ENCODE data around the gene CIDEC.

The CIDEC gene

DNA sequence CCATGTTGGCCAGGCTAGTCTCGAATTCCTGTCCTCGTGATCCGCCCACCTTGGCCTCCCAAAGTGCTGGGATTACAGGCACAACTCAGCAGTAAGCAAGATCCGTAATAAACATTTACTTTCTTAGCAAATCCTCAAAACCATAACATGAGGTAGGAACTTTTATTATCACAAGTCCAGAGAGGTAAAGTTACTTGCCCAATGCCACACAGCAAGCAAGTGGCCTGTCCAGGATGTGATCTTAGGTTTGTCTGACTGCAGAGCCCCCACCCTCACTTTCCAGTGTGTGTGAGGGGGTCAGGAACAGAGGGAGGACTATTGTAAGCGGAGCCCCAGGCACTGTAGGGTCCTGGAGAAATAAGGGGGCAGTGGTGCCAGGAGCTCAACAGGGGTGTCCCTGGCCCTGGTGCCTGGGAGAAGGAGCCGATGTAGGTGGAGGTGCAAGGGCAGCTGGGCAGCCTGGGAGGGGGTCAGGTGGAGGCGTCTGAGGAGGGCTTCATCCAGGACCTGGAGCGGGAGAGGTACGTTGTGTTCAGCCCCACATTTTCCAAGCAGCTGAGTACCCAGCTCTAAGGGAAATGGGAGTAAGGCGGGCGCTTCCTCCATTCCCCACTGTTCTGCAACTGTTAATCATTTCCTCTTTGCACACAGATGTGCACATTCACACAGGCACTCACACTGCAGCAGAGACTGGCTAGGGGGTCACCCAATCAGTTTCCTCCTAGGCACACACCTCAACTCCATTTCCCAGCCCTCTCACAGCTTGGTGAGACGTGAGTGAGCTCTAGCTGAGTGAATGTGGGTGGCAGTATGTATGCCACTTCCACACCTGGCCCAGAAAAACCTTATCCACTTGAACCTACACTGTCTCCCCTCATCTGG, 42.1 kb downstream of the CIDEC start:
- no peaks in the 10 kb centered on the region; the same call in 1 of the 2 replicates for H3K36me3 ChIP-seq (ENCODE audit: low read length)
- H2AFZ ChIP-seq (ENCODE audit: low read depth, low read length, severe bottlenecking), result no peak overlapping the region
- H3K79me2 ChIP-seq (ENCODE audit: insufficient read depth, low read length), result no peaks in the 10 kb centered on the region
- no peaks in the 10 kb centered on the region for H4K20me1 ChIP-seq (ENCODE audit: low read depth, low read length)
- H3K27me3 ChIP-seq (ENCODE audit: low read length), result no peaks in the 10 kb centered on the region
- H3K4me2 ChIP-seq (ENCODE audit: low read depth, low read length, poor library complexity, severe bottlenecking), result no peak overlapping the region
- no peak overlapping the region for H3K27ac ChIP-seq (ENCODE audit: low read depth, low read length)
- no peaks in the 10 kb centered on the region for H3F3A ChIP-seq (ENCODE audit: insufficient read depth)
- H3K9ac ChIP-seq (ENCODE audit: low read length), result no peak overlapping the region
- no peaks in the 10 kb centered on the region for H3K9me3 ChIP-seq (ENCODE audit: insufficient read depth, low read length)
- TF ChIP-seq EZH2phosphoT487 (conservative IDR thresholded peaks at IDR 0.05; ENCODE audit: low read length), result no peak
- TF ChIP-seq, protein P1, sequence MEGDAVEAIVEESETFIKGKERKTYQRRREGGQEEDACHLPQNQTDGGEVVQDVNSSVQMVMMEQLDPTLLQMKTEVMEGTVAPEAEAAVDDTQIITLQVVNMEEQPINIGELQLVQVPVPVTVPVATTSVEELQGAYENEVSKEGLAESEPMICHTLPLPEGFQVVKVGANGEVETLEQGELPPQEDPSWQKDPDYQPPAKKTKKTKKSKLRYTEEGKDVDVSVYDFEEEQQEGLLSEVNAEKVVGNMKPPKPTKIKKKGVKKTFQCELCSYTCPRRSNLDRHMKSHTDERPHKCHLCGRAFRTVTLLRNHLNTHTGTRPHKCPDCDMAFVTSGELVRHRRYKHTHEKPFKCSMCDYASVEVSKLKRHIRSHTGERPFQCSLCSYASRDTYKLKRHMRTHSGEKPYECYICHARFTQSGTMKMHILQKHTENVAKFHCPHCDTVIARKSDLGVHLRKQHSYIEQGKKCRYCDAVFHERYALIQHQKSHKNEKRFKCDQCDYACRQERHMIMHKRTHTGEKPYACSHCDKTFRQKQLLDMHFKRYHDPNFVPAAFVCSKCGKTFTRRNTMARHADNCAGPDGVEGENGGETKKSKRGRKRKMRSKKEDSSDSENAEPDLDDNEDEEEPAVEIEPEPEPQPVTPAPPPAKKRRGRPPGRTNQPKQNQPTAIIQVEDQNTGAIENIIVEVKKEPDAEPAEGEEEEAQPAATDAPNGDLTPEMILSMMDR (IDR thresholded peaks at IDR 0.05; ENCODE audit: insufficient read depth, low read length, poor library complexity, severe bottlenecking), result no peak
- H3K4me3 ChIP-seq (ENCODE audit: insufficient read depth, low read length, poor library complexity, severe bottlenecking), result no peak overlapping the region
- H3K9me2 ChIP-seq (replicated peaks; ENCODE audit: insufficient read depth, low read length), result no peaks in the 10 kb centered on the region

DNA sequence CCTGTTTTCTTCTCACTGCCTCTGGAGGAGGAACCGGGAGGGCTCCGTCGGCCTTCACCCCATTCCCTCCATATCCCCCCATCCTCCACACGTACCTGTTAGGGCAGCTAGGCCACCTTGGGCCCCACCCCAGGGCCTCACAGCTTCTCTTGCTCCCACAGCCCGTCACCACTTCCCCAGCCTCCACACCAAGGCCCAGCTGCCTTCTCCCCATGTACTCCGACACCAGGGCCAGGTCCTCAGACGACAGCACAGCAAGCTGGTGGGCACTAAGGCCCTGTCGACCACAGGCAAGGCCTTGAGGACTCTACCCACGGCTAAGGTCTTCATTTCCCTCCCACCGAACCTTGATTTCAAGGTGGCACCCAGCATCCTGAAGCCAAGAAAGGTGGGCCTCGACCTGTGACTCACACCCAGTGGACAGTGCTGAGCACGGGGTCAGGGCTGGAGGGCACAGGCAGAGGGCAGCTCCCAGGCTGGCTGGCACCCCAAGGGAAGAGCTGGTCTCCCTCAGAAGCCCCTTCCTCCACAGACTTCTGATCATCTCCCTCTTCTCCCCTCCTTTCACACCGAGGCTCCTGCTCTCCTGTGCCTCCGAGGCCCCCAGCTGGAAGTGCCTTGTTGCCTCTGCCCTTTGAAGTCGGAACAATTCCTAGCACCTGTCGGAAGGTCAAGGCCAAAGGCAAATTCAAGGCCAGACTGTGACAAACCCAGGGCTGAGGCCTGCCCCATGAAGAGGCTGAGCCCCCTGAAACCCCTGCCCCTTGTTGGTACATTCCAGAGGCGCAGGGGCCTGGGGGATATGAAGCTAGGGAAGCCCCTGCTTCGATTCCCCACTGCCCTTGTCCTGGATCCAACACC, 45.3 kb downstream of the CIDEC start:
- Histone ChIP-seq H2AFZ (ENCODE audit: low read depth, low read length, severe bottlenecking) (no peak overlapping the region), H3K36me3 (ENCODE audit: low read length) (no peaks in the 10 kb centered on the region; the same call in 1 of the 2 replicates), H3K9me3 (ENCODE audit: insufficient read depth, low read length) (no peaks in the 10 kb centered on the region), H3K9me2 (replicated peaks; ENCODE audit: insufficient read depth, low read length) (no peaks in the 10 kb centered on the region), H3K27me3 (ENCODE audit: low read length) (no peaks in the 10 kb centered on the region), H3K4me2 (ENCODE audit: low read depth, low read length, poor library complexity, severe bottlenecking) (no peak overlapping the region), H3K4me3 (ENCODE audit: insufficient read depth, low read length, poor library complexity, severe bottlenecking) (no peak overlapping the region), H3K9ac (ENCODE audit: low read length) (no peak overlapping the region), H3K27ac (ENCODE audit: low read depth, low read length) (no peak overlapping the region), H3K79me2 (ENCODE audit: insufficient read depth, low read length) (no peaks in the 10 kb centered on the region), H4K20me1 (ENCODE audit: low read depth, low read length) (no peaks in the 10 kb centered on the region), H3F3A (ENCODE audit: insufficient read depth) (0 out of 2 replicates have a peak, but pooled peaks cover 3% of the 10 kb centered on the region)
- TF ChIP-seq EZH2phosphoT487 (conservative IDR thresholded peaks at IDR 0.05; ENCODE audit: low read length), result no peak
- TF ChIP-seq, protein P1 (IDR thresholded peaks at IDR 0.05; ENCODE audit: insufficient read depth, low read length, poor library complexity, severe bottlenecking), result no peak

DNA sequence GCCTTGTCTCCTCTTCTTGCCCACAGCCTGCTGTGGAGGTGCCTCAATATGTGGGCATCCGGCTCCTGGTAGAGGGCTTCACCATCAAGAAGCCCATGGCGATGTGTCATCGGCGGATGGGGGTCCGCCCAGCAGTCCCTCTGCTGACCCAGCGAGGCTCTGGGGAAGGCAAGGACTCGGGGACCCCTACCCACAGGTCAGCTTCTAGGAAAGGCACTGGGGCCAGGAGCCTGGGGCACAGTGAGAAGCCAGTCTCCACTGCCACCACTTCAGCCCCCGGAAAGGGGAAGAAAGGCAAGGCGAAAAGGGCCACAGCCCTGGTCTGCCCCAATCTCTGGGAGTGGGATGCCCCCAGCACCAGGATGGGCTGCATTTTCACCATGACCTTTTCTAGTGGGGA, 47.0 kb downstream of the CIDEC start:
- H3K9ac ChIP-seq (ENCODE audit: low read length), result no peak overlapping the region
- TF ChIP-seq EZH2phosphoT487 (conservative IDR thresholded peaks at IDR 0.05; ENCODE audit: low read length), result no peak
- TF ChIP-seq, protein P1 (IDR thresholded peaks at IDR 0.05; ENCODE audit: insufficient read depth, low read length, poor library complexity, severe bottlenecking), result no peak

More for the DNA sequence above, 47.0 kb downstream of the CIDEC start:
- Histone ChIP-seq H3K27me3 (ENCODE audit: low read length) (no peaks in the 10 kb centered on the region), H3K4me3 (ENCODE audit: insufficient read depth, low read length, poor library complexity, severe bottlenecking) (no peak overlapping the region), H2AFZ (ENCODE audit: low read depth, low read length, severe bottlenecking) (no peak overlapping the region), H3K27ac (ENCODE audit: low read depth, low read length) (no peak overlapping the region), H3K4me2 (ENCODE audit: low read depth, low read length, poor library complexity, severe bottlenecking) (no peak overlapping the region), H3K79me2 (ENCODE audit: insufficient read depth, low read length) (no peaks in the 10 kb centered on the region), H3F3A (ENCODE audit: insufficient read depth) (0 out of 2 replicates have a peak, but pooled peaks cover 3% of the 10 kb centered on the region), H3K36me3 (ENCODE audit: low read length) (no peaks in the 10 kb centered on the region; the same call in 1 of the 2 replicates), H3K9me2 (replicated peaks; ENCODE audit: insufficient read depth, low read length) (no peaks in the 10 kb centered on the region), H3K9me3 (ENCODE audit: insufficient read depth, low read length) (no peaks in the 10 kb centered on the region), H4K20me1 (ENCODE audit: low read depth, low read length) (no peaks in the 10 kb centered on the region)
